Memory B cell (primary cell): ENCODE results near the gene TRPM8.

Experiments used
- ATAC-seq: fragments of 150-1000 bp; cut with Tn5 transposase; 2 replicates; pipeline ENCODE4 v1.10.0; 2021; ENCODE audit warnings: low read depth, mild to moderate bottlenecking, moderate library complexity
- DNase-seq, 2 donors: peaks; one replicate each; pipeline ENCODE4 v3.0.0; 2022; ENCODE audit warnings: low spot score in 2 of 2
- H3K27ac Mint-ChIP-seq: one replicate; pipeline ENCODE4 v1.8.0; 2022; ENCODE audit warnings: mild to moderate bottlenecking, moderate library complexity, mixed read lengths
- H3K27me3 Mint-ChIP-seq: one replicate; pipeline ENCODE4 v1.8.0; 2022; ENCODE audit warnings: mixed read lengths
- H3K36me3 Mint-ChIP-seq: one replicate; pipeline ENCODE4 v1.8.0; 2022; ENCODE audit warnings: mild to moderate bottlenecking, mixed read lengths
- H3K4me1 Mint-ChIP-seq: one replicate; pipeline ENCODE4 v1.8.0; 2022; ENCODE audit warnings: mixed read lengths
- H3K4me3 Mint-ChIP-seq: one replicate; pipeline ENCODE4 v1.8.0; 2022; ENCODE audit warnings: mild to moderate bottlenecking, moderate library complexity, mixed read lengths
- H3K9me3 Mint-ChIP-seq: one replicate; pipeline ENCODE4 v1.8.0; 2022; ENCODE audit warnings: mixed read lengths

TRPM8 gene

GRCh38 chr2:234019896-234020295 lies 102.7 kb downstream of the TRPM8 start:
- Mint-ChIP-seq H3K27ac (no peak overlapping the region), H3K4me1 (no peaks in the 10 kb centered on the region), H3K4me3 (no peak overlapping the region), H3K36me3 (no peaks in the 10 kb centered on the region), H3K9me3 (peaks cover 2% of the 10 kb centered on the region), H3K27me3 (peaks cover 11% of the 10 kb centered on the region)
- ATAC-seq (no peak), DNase-seq (no peak)

GRCh38 chr2:234020332-234020731 lies 103.2 kb downstream of the TRPM8 start:
- Mint-ChIP-seq H3K9me3 (peaks cover 2% of the 10 kb centered on the region), H3K4me1 (peaks cover under 1% of the 10 kb centered on the region), H3K36me3 (no peaks in the 10 kb centered on the region), H3K27me3 (peaks cover 10% of the 10 kb centered on the region), H3K4me3 (no peak overlapping the region), H3K27ac (no peak overlapping the region)
- DNase-seq (no peak), ATAC-seq (no peak)

DNA sequence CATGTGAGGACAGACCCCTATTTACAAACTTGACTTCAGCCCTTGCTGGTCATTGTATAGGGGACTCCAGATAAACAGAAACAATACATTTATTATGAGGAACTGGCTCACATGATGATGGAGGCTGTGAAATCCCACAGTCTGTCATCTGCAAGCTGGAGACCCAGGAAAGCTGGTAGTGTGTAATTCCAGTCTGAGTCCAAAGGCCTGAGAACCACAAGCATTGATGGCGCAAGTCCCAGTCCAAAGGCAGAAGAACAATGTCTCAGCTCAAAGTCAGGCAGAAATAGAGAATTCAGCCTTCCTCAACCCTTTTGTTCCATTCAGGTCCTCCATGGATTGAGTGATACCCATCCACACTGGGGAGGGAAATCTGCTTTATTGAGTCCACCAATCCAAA lies 105.3 kb downstream of the TRPM8 start:
- Mint-ChIP-seq H3K9me3 (peaks cover 2% of the 10 kb centered on the region), H3K36me3 (no peaks in the 10 kb centered on the region), H3K4me1 (peaks cover 9% of the 10 kb centered on the region), H3K4me3 (no peak overlapping the region), H3K27ac (no peak overlapping the region), H3K27me3 (peaks cover 14% of the 10 kb centered on the region)
- no peak for ATAC-seq
- DNase-seq: no peak

- DNase-seq (no peak), ATAC-seq (no peak)
- peaks cover 2% of the 10 kb centered on the region for H3K9me3 Mint-ChIP-seq
- peaks cover 26% of the 10 kb centered on the region for H3K27me3 Mint-ChIP-seq
- no peak overlapping the region for H3K4me3 Mint-ChIP-seq
- no peaks in the 10 kb centered on the region for H3K36me3 Mint-ChIP-seq
- peaks cover 9% of the 10 kb centered on the region for H3K4me1 Mint-ChIP-seq
- H3K27ac Mint-ChIP-seq: no peak overlapping the region
Measured at GRCh38 chr2:234024304-234024703, 107.1 kb downstream of the TRPM8 start.

DNA sequence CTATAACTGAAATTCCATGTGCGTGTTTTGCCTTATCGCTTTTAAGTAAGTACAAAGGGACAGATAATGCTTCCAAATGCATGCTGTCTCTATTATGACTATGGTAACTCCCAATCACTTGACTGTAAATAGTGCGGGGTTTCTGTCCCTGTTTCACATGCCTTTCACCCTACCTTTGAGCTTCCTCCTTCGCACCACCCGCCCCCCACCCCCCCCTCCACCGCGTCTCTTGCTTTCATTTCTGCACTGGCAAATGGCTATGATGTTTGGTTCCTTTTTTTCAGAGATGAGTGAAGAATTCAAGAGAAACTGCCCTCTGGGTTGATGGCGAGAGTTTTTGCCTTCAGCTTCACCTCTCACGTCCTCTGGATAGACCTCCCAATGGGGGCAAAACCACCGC lies 108.3 kb downstream of the TRPM8 start:
- Mint-ChIP-seq H3K9me3 (peaks cover 2% of the 10 kb centered on the region), H3K4me1 (peaks cover 9% of the 10 kb centered on the region), H3K36me3 (no peaks in the 10 kb centered on the region), H3K4me3 (peak overlapping the region; percentile 70), H3K27me3 (peaks cover 26% of the 10 kb centered on the region), H3K27ac (no peak overlapping the region)
- peak in 1 of 2 donors; percentile 23 for DNase-seq
- peak; percentile 97 for ATAC-seq

DNA sequence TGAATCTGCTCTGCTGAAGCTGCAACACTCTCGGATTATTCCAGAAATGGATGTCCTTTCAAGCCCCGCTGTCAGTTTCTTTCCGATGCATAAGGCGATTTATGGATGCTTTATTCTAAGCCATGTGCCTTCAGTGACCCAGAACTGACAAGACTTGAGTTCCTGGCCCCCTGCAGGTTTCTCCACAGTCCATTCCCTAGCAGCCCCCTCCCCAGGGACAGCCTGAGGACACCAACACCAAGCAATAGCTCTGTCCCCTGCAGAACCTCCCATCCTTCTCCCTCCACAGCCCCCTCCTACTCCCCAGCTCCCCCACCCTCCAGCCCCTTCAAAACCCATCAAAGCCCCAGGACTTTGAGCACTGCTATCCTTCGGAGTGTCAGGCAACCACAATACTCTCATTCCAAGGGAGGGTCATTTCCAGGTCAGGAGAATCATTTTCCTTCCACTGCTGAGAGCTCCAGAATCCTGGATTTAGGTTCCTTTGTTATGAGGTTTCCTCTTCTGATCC lies 108.8 kb downstream of the TRPM8 start:
- DNase-seq: no peak
- peaks cover 2% of the 10 kb centered on the region for H3K9me3 Mint-ChIP-seq
- H3K4me1 Mint-ChIP-seq: peaks cover 9% of the 10 kb centered on the region
- H3K36me3 Mint-ChIP-seq: no peaks in the 10 kb centered on the region
- ATAC-seq: peak; percentile 17
- H3K27me3 Mint-ChIP-seq: peaks cover 28% of the 10 kb centered on the region
- peak overlapping the region; percentile 39 for H3K27ac Mint-ChIP-seq
- H3K4me3 Mint-ChIP-seq: peak overlapping the region; percentile 70

DNA sequence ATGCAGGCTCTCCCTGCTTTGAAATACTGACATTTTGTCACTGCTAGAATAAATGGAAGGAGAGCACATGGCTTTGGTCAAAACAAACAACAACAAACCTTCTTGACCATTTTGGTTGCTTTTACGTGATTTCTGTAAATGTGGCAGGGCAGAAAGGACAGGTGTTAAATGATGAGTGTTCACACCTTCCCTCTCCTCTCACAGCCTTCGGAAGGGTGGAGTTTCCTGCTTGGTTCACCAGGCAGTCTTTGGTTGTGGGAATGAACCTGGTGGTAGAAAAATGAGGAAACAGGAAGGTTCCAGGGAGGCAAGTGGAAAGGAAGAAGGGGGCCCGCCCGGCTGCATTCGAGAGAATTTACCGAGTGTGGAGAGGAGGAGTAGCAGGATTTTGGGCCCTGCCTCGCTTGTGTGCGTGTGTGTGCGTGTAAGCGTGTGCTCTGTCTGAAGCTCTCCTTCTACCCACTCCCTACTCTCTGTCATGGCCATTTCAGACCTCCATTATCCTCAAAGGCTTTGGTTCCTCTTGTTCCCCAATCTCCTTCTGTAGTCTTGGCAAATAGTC lies 109.6 kb downstream of the TRPM8 start:
- Mint-ChIP-seq H3K36me3 (no peaks in the 10 kb centered on the region), H3K27ac (peak overlapping the region; percentile 39), H3K9me3 (peaks cover 2% of the 10 kb centered on the region), H3K4me1 (peaks cover 9% of the 10 kb centered on the region), H3K27me3 (peaks cover 24% of the 10 kb centered on the region), H3K4me3 (no peak overlapping the region)
- ATAC-seq (no peak), DNase-seq (no peak)

DNA sequence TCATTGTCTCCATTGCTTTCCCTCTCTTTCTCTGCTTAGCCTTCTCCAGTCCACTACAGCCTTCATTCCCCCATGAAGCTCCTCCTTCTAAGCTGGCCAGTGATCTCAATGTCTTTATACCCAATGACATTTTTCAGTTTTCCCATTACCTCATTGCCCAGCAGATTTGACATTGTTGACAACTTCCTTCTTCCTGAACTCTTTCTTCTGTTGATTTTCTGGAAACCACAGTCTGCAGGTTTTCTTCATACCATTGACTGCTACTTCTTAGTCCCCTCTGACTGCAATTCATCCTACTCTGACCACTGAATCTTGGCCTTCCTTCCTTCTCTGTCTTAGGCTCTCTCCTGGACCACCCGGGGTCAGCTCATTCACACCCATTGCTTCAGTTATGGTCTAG lies 110.5 kb downstream of the TRPM8 start:
- Mint-ChIP-seq H3K4me1 (peaks cover 9% of the 10 kb centered on the region), H3K27ac (no peak overlapping the region), H3K4me3 (no peak overlapping the region), H3K27me3 (peaks cover 25% of the 10 kb centered on the region), H3K36me3 (no peaks in the 10 kb centered on the region), H3K9me3 (peaks cover 3% of the 10 kb centered on the region)
- no peak for DNase-seq
- ATAC-seq: no peak

DNA sequence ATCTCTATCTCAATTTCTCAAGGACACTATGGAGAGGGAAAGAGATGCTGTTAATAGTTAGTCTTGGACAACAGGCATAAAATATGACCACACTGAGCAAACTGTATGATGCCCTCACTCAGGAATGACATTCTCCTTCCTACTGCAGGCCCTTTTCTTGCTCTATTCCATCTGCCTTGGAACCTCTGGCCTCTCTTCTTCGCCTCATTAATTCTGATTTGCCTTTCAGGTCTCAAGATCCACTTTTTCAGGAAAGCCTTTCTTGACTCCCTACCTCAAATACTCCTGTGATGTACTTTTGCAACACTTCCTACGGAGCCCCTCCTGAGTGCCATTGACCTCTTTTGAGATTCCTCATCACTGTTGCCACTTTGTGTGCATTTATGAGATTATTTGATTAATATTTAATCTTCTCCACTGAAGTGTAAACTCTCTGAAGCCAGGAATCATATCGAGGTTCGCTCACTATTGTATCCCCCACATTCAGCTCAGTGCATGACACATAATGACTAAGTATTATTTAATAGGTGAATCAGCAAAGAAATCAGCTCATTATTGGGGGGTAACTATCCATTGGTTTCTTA lies 112.1 kb downstream of the TRPM8 start:
- H3K36me3 Mint-ChIP-seq: peaks cover 2% of the 10 kb centered on the region
- peaks cover 7% of the 10 kb centered on the region for H3K9me3 Mint-ChIP-seq
- DNase-seq (no peak), ATAC-seq (no peak)
- H3K4me1 Mint-ChIP-seq: peaks cover 9% of the 10 kb centered on the region
- H3K27me3 Mint-ChIP-seq: peaks cover 27% of the 10 kb centered on the region
- H3K27ac Mint-ChIP-seq: no peak overlapping the region
- H3K4me3 Mint-ChIP-seq: no peak overlapping the region

- no peak overlapping the region for H3K27ac Mint-ChIP-seq
- H3K4me3 Mint-ChIP-seq: no peak overlapping the region
- peaks cover 30% of the 10 kb centered on the region for H3K27me3 Mint-ChIP-seq
- peaks cover 10% of the 10 kb centered on the region for H3K9me3 Mint-ChIP-seq
- peaks cover 2% of the 10 kb centered on the region for H3K4me1 Mint-ChIP-seq
- DNase-seq (no peak), ATAC-seq (no peak)
- H3K36me3 Mint-ChIP-seq: peaks cover 2% of the 10 kb centered on the region
Measured at GRCh38 chr2:234031207-234031606, 114.0 kb downstream of the TRPM8 start.

DNA sequence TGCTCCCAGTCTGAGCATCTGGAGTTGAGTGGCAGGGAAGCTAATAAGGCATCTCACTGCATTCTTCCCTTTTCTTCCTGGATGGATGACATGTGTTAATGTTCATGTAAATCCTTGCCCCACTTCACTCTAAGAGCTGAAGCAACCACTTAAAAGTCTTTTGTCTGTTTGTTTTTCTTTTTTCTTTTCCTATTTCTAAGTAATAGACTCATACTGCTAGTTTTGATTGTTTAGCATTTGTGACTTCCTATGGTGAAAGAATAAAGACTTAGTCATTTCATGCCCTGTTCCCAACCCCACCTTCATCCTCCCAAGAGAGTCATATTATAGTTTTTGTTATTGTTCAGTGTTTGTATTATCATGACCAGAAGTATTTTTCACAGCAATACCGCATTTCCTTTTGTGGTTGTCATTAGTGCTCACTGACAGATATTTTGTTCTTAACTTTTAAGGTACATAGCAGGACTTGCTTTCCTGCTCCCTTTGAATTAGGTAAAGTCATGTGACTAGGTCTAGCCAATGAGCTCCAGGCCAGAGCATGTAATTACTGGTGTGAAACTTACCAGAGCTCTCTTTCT lies 115.2 kb downstream of the TRPM8 start:
- H3K9me3 Mint-ChIP-seq: peaks cover 15% of the 10 kb centered on the region
- no peak for DNase-seq
- H3K4me3 Mint-ChIP-seq: no peak overlapping the region
- H3K27ac Mint-ChIP-seq: no peak overlapping the region
- no peak for ATAC-seq
- H3K27me3 Mint-ChIP-seq: peaks cover 29% of the 10 kb centered on the region
- peaks cover 6% of the 10 kb centered on the region for H3K36me3 Mint-ChIP-seq
- H3K4me1 Mint-ChIP-seq: no peaks in the 10 kb centered on the region

- peaks cover 15% of the 10 kb centered on the region for H3K9me3 Mint-ChIP-seq
- ATAC-seq (no peak), DNase-seq (no peak)
- no peaks in the 10 kb centered on the region for H3K4me1 Mint-ChIP-seq
- H3K27ac Mint-ChIP-seq: no peak overlapping the region
- H3K27me3 Mint-ChIP-seq: peaks cover 24% of the 10 kb centered on the region
- no peak overlapping the region for H3K4me3 Mint-ChIP-seq
- H3K36me3 Mint-ChIP-seq: peaks cover 6% of the 10 kb centered on the region
Measured at GRCh38 chr2:234033174-234033573, 116.0 kb downstream of the TRPM8 start.

- no peak for ATAC-seq
- no peak overlapping the region for H3K27ac Mint-ChIP-seq
- H3K4me3 Mint-ChIP-seq: no peak overlapping the region
- H3K9me3 Mint-ChIP-seq: peaks cover 19% of the 10 kb centered on the region
- H3K36me3 Mint-ChIP-seq: peaks cover 6% of the 10 kb centered on the region
- peaks cover 23% of the 10 kb centered on the region for H3K27me3 Mint-ChIP-seq
- no peak for DNase-seq
- H3K4me1 Mint-ChIP-seq: no peaks in the 10 kb centered on the region
Measured at GRCh38 chr2:234033885-234034284, 116.7 kb downstream of the TRPM8 start.

DNA sequence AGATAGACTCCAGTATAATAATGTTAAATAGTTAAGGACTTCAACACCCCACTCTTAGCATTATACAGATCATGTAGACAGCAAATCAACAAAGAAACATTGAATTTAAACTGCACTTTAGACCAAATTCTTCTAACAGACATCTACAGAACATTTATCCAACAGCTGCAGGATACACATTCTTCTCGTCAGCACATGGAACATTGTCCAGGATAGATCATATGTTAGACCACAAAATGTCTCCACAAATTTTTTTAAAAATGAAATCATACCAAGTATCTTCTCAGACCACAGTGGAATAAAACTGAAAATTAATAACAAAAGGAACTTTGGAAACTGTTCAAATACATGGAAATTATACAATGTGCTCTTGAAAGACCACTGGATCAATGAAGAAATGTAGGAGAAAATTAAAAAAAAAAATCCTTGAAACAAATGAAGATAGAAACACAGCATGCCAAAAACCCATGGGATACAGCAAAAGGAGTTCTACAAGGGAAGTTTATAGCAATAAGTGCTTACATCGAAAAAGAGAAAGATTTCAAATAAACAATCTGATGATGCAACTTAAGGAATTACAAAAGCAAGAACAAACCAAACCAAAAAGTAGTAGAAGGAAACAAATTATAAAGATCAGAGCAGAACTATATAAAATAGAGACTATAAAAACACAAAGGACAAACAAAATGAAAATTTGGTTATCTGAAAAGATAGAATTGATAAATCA lies 121.1 kb downstream of the TRPM8 start:
- ATAC-seq (no peak), DNase-seq (no peak)
- H3K27me3 Mint-ChIP-seq: peaks cover 16% of the 10 kb centered on the region
- no peak overlapping the region for H3K4me3 Mint-ChIP-seq
- no peaks in the 10 kb centered on the region for H3K4me1 Mint-ChIP-seq
- H3K36me3 Mint-ChIP-seq: peaks cover 6% of the 10 kb centered on the region
- no peak overlapping the region for H3K27ac Mint-ChIP-seq
- peaks cover 17% of the 10 kb centered on the region for H3K9me3 Mint-ChIP-seq
